Adrenal gland (tissue), 12 donors: ENCODE measurements around the gene SLC66A3. TPM values are rescaled to one million over a fixed set of nuclear protein-coding genes. Genes with fewer than 3 reads are reported as not detected.

Experiments
- DNase-seq, 7 donors: peaks; one replicate each; pipeline ENCODE4 v3.0.0-alpha.2; 2019 to 2020
- H3K27ac ChIP-seq, 5 donors: fragments of 200-600 bp; sonication (generic) in 4 of 5; 1 replicate in 3 of 5; 2 replicates in 2 of 5; pipeline versions ENCODE4 v1.5.1 to v1.8.0; 2016 to 2020; ENCODE audit warnings: mild to moderate bottlenecking in 1 of 5
- H3K27me3 ChIP-seq: fragments of 200-600 bp; 2 replicates; pipeline ENCODE4 v1.8.0; 2021
- H3K36me3 ChIP-seq, 2 donors: fragments of 200-600 bp; replicated peaks in 1 of 2; 1 replicate in 1 of 2; 2 replicates in 1 of 2; pipeline versions ENCODE4 v1.5.1 to v1.8.0; 2018 to 2022
- H3K4me1 ChIP-seq, 2 donors: fragments of 200-600 bp; replicated peaks in 1 of 2; 1 replicate in 1 of 2; 2 replicates in 1 of 2; pipeline versions ENCODE4 v1.5.1 to v1.8.0; 2018 to 2021
- H3K4me3 ChIP-seq, 4 donors: fragments of 200-600 bp; sonication (generic) in 3 of 4; one replicate each; pipeline ENCODE4 v1.5.1; 2016 to 2018
- H3K9me3 ChIP-seq, 3 donors: fragments of 200-600 bp; sonication (generic) in 1 of 3; replicated peaks in 1 of 3; 1 replicate in 2 of 3; 2 replicates in 1 of 3; pipeline versions ENCODE4 v1.5.1 to v1.8.0; 2016 to 2021
- CTCF ChIP-seq, 6 experiments: fragments of 450-650 bp in 4 of 6; fragments of 200-600 bp in 2 of 6; sonication (generic) in 1 of 6; IDR thresholded peaks; 1 replicate in 5 of 6; 2 replicates in 1 of 6; pipeline versions ENCODE4 v1.5.1 to v1.8.0; 2016 to 2021; ENCODE audit warnings: antibody characterized with exemption in 6 of 6, mild to moderate bottlenecking in 2 of 6, moderate library complexity in 1 of 6
- POLR2A ChIP-seq, 2 donors: fragments of 450-650 bp; IDR thresholded peaks; one replicate each; pipeline ENCODE4 v1.6.1; 2017; ENCODE audit warnings: antibody characterized with exemption in 2 of 2, mild to moderate bottlenecking in 2 of 2, moderate library complexity in 1 of 2
- WGBS, 4 donors: extraction: QIAGEN DNeasy Blood & Tissue Kit in 2 of 4; methylation state at CpG; one replicate each; pipeline versions ENCODE4 v1.1.5 to v1.1.7; 2013 to 2017; 5-methylcytosine and 5-hydroxymethylcytosine counted together
- intact Hi-C, 2 donors: fragments of 100-400 bp; cut with DNase I; formaldehyde crosslinking; loops; one replicate each; pipeline versions ENCODE4 v1.14.1 to v1.15.0; 2022 to 2023
- polyA plus RNA-seq, 3 donors: library from polyadenylated mRNA; stranded (reverse); fragments of 200-250 nt in 2 of 3; fragments of 350-450 nt in 1 of 3; fragmentation: Illumina TruSeq in 1 of 3; extraction: RNeasy Lipid Tissue Mini Kit (QIAGEN cat#74804) in 1 of 3; gene quantifications; one replicate each; pipeline ENCODE4 v1.2.3, GENCODE V29; 2013 to 2014
- total RNA-seq, 9 donors: library from RNA; depleted of rRNA in 4 of 9; stranded (reverse); fragments of >200 nt in 4 of 9; fragments of 120-200 nt in 1 of 9; fragmentation: NEBNext Ultra II Directional in 1 of 9; extraction: Animal tissue kit (Norgen Biotek cat#: 25700) in 1 of 9; gene quantifications; one replicate each; pipeline versions ENCODE4 v1.1.0 to v1.2.4, GENCODE V29; 2013 to 2023
- donor health status: healthy with polysubstance abuse.
- donor health status: Bipolar disorder and iron deficiency.
- donor health status: DM: yes; HTN: yes; CAD: no.
- donor health status: DM: no; HTN: no; CAD: no.
- donor health status: DM: no; HTN: no; CAD: no.
- donor health status: DM: yes; HTN: yes; CAD: no.

SLC66A3 gene
- total and polyA plus RNA-seq, 12 donors: 13.0 to 162 (median 41.0) TPM

GRCh38 chr2:11220445-11220844 is 65.2 kb downstream of the SLC66A3 start:
- intact Hi-C loops: no loop called here
- TF ChIP-seq POLR2A (IDR thresholded peaks at IDR 0.05) (no peak), CTCF (IDR thresholded peaks at IDR 0.05) (no peak)
- Histone ChIP-seq H3K36me3 (peaks cover 0 to 39% of the 10 kb centered on the region in 2 donors), H3K27me3 (no peaks in the 10 kb centered on the region), H3K4me1 (no peaks in the 10 kb centered on the region), H3K9me3 (no peaks in the 10 kb centered on the region), H3K27ac (no peak overlapping the region), H3K4me3 (no peak overlapping the region)
- 96 to 100% (median 98%) methylated on average over 2 of the region's 2 CpGs for WGBS, 4 donors
- DNase-seq: no peak

- DNase-seq: no peak
- intact Hi-C loops: no loop called here
- no peak overlapping the region for H3K4me3 ChIP-seq
- no peak for TF ChIP-seq CTCF (IDR thresholded peaks at IDR 0.05)
- H3K36me3 ChIP-seq: peaks cover 0 to 27% of the 10 kb centered on the region in 2 donors
- no peaks in the 10 kb centered on the region for H3K9me3 ChIP-seq
- WGBS, 4 donors: 93 to 95% (median 94%) methylated on average over 5 of the region's 5 CpGs
- H3K27ac ChIP-seq: no peak overlapping the region
- no peaks in the 10 kb centered on the region for H3K27me3 ChIP-seq
- H3K4me1 ChIP-seq: peaks cover 0 to 7% of the 10 kb centered on the region in 2 donors
These were observed 67.6 kb downstream of the SLC66A3 start for GRCh38 chr2:11222845-11223244.

DNA sequence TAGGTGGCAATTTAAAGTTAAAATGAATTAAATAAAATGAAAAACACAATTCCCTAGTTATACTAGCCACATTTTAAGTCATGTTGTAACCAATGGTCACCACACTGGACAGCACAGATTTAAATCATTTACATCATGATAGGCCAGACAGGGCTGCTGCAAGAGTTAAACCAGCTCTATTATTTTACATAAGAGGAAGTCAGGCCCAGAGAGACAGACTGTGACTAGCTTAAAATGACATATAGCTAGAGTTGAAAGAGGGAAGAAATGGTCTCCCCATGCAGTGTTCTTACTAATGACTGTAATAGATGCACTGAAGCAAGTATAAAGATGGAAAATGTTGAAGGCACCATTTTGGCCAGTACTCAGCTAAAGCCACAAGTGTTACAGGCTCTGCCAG is 69.6 kb downstream of the SLC66A3 start:
- H3K4me3 ChIP-seq: no peak overlapping the region
- no peak overlapping the region for H3K27ac ChIP-seq
- intact Hi-C loops: no loop called here
- H3K9me3 ChIP-seq: no peaks in the 10 kb centered on the region
- peaks cover 0 to 8% of the 10 kb centered on the region in 2 donors for H3K4me1 ChIP-seq
- no peak for DNase-seq
- no peaks in the 10 kb centered on the region for H3K27me3 ChIP-seq
- TF ChIP-seq CTCF (IDR thresholded peaks at IDR 0.05): no peak
- TF ChIP-seq POLR2A (IDR thresholded peaks at IDR 0.05): no peak
- H3K36me3 ChIP-seq: peaks cover 0 to 16% of the 10 kb centered on the region in 2 donors

GRCh38 chr2:11227595-11227994 is 72.3 kb downstream of the SLC66A3 start:
- Histone ChIP-seq H3K9me3 (no peaks in the 10 kb centered on the region), H3K27ac (no peak overlapping the region), H3K36me3 (peaks cover 0 to 5% of the 10 kb centered on the region in 2 donors), H3K27me3 (no peaks in the 10 kb centered on the region), H3K4me3 (no peak overlapping the region), H3K4me1 (peaks cover 0 to 8% of the 10 kb centered on the region in 2 donors)
- TF ChIP-seq CTCF (IDR thresholded peaks at IDR 0.05): no peak
- TF ChIP-seq POLR2A (IDR thresholded peaks at IDR 0.05): no peak
- intact Hi-C loops: no loop called here
- DNase-seq: no peak

Other genes starting within 250 kb of the SLC66A3 start
- gene KCNF1, start 243.5 kb upstream of the SLC66A3 start, total RNA-seq: 1 to 10 TPM in 1 of 9 donors, under 1 TPM in 2, not detected in 6; 0.11 to 1.1 (median 0.18) TPM
- gene KCNF1, start 243.5 kb upstream of the SLC66A3 start, polyA plus RNA-seq: under 1 TPM in 1 of 3 donors, not detected in 2; 0.03 TPM
- gene ROCK2, start 189.2 kb downstream of the SLC66A3 start, total RNA-seq: 10 to 100 TPM; 23.9 to 46.6 (median 30.7) TPM
- gene ROCK2, start 189.2 kb downstream of the SLC66A3 start, polyA plus RNA-seq: 10 to 100 TPM in 1 of 3 donors, 1 to 10 TPM in 2; 5.0 to 23.0 (median 7.6) TPM